ENCODE measurements around the gene ERBB4.
A peak's percentile ranks its signal among the peaks of the same experiment; 100 is the strongest.

ERBB4 gene

DNA sequence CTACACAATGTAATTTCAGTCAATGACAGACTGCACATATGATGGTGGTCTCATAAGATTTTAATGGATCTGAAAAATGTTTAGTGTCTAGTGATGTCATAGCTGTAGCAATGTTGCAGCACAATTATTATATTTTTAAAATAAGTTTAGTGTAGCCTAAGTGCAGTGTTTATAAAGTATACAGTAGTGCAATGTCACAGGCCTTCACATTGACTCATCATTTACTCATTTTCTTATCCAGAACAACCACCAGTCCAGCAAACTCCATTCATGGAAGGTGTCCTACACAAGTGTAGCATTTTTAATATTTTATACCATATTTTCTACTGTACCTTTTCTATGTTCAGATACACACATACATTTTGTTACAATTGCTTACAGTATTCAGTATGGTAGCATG is 663.1 kb downstream of the ERBB4 start:
- no peak for TF ChIP-seq JUND (IDR thresholded peaks at IDR 0.05; ENCODE audit: low read depth)
- no peak for DNase-seq (ENCODE audit: low read depth in 1 of 2, low spot score in 1 of 2)

GRCh38 chr2:211868996-211869533 is 669.5 kb downstream of the ERBB4 start:
- in situ Hi-C loops (cut with HindIII; ENCODE audit: low pct_unique_long_range_greater_than_20kb, low sequenced_read_pairs), result no loop called here
- no peak for TF ChIP-seq JUND (IDR thresholded peaks at IDR 0.05; ENCODE audit: low read depth)
- no peak for DNase-seq (ENCODE audit: low read depth in 1 of 2, low spot score in 1 of 2)

More for the DNA sequence above, 663.1 kb downstream of the ERBB4 start:
- in situ Hi-C loops (cut with HindIII; ENCODE audit: low pct_unique_long_range_greater_than_20kb, low sequenced_read_pairs), result no loop called here

DNA sequence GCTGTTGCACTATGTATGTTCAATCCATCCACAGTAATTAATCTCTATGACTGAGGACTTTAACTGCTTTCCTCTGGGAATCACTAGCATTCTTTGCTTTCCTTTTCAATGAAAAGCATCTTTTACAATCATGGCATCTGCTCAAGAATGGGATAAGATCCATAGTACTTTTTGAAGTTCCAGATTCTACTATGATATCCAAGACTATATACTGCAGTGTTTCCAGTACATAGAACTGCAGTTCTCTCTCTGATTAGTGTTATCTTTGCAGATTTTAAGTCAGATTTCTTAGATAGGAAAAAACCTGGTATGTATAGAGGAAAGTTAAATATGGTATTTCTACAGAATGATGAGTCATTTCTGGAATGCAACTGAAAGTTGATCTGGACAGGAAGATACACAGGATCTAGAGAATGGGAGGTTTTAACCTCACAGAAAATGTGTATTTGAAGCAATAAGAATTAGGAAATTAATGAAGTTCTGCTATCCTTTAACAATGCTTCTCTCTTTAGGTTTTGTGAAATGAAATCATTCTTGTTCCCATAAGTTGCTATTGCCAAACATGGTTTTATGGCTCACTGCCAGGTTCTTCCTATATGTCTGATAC is 670.7 kb downstream of the ERBB4 start:
- in situ Hi-C loops (cut with HindIII; ENCODE audit: low pct_unique_long_range_greater_than_20kb, low sequenced_read_pairs), result no loop called here
- peak in 1 of 2 experiments; percentile 12 for DNase-seq (ENCODE audit: low read depth in 1 of 2, low spot score in 1 of 2)
- no peak for TF ChIP-seq JUND (IDR thresholded peaks at IDR 0.05; ENCODE audit: low read depth)

DNA sequence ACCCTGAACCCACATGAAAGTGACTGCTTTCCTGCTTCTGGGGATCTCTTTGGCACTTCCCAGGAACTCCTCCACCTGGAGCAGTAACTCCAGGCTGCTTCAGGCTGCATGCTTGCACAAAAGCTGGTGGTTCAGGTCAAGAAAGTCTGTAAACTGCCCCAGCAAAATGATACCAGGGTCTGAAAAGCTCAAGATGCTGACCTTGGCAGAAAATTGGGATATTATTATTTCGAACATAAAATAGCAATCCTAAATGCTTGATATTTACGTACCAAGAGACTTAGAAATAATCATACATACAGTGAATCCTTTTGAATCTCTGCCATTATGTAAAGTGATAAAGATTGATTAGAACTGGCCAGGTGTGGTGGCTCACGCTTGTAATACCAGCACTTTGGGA is 674.3 kb downstream of the ERBB4 start:
- DNase-seq (ENCODE audit: low read depth in 1 of 2, low spot score in 1 of 2), result no peak
- no peak for TF ChIP-seq JUND (IDR thresholded peaks at IDR 0.05; ENCODE audit: low read depth)
- in situ Hi-C loops (cut with HindIII; ENCODE audit: low pct_unique_long_range_greater_than_20kb, low sequenced_read_pairs), result no loop called here

DNA sequence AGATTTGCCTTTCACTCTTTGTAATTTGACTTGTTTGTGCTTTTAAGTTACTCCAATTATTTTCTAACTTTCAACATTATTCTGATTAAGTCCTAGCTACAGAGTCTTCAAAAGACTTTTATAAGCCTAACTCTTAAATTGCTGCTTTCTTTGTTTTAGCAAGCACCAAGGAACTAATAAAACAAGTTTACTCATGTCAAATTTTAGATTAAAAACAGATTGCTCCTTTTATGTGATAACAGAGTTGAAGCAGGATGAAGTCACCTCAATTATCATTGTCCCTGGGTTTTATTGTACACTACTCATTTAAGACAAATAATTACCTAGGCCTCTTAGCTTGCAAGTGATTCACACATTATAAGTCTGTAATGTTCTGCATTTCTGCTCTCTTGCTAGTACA is 678.4 kb downstream of the ERBB4 start:
- DNase-seq (ENCODE audit: low read depth in 1 of 2, low spot score in 1 of 2), result no peak
- in situ Hi-C loops (cut with HindIII; ENCODE audit: low pct_unique_long_range_greater_than_20kb, low sequenced_read_pairs), result no loop called here
- TF ChIP-seq JUND (IDR thresholded peaks at IDR 0.05; ENCODE audit: low read depth), result no peak

- TF ChIP-seq JUND (IDR thresholded peaks at IDR 0.05; ENCODE audit: low read depth), result no peak
- in situ Hi-C loops (cut with HindIII; ENCODE audit: low pct_unique_long_range_greater_than_20kb, low sequenced_read_pairs), result no loop called here
- no peak for DNase-seq (ENCODE audit: low read depth in 1 of 2, low spot score in 1 of 2)
Observed at GRCh38 chr2:211854832-211855231, 683.8 kb downstream of the ERBB4 start.

DNA sequence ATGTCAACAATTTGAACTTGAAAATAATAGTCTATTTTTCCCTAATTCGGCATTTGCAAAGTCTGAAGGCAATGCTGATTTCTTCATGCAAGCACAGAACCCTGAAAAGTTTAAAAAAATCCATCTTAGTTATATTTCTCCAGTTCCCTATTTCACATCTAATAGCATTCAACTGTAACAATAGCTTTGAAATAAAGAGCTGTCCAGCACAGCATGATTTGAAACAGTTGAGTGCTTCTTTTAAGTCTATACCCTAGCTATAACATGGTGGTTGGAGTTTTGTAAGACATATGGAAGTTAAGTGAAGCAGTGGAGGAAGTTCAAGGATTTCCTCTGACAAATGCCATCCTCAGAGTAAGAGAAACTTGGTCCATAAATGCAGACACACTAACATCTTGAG is 691.9 kb downstream of the ERBB4 start:
- DNase-seq (ENCODE audit: low read depth in 1 of 2, low spot score in 1 of 2), result no peak
- in situ Hi-C loops (cut with HindIII; ENCODE audit: low pct_unique_long_range_greater_than_20kb, low sequenced_read_pairs), result no loop called here

GRCh38 chr2:211846036-211846400 is 692.6 kb downstream of the ERBB4 start:
- in situ Hi-C loops (cut with HindIII; ENCODE audit: low pct_unique_long_range_greater_than_20kb, low sequenced_read_pairs), result no loop called here
- TF ChIP-seq JUND (IDR thresholded peaks at IDR 0.05; ENCODE audit: low read depth), result no peak
- no peak for DNase-seq (ENCODE audit: low read depth in 1 of 2, low spot score in 1 of 2)

More for the DNA sequence above, 691.9 kb downstream of the ERBB4 start:
- TF ChIP-seq JUND (IDR thresholded peaks at IDR 0.05; ENCODE audit: low read depth), result no peak

- in situ Hi-C loops (cut with HindIII; ENCODE audit: low pct_unique_long_range_greater_than_20kb, low sequenced_read_pairs), result no loop called here
- no peak for DNase-seq (ENCODE audit: low read depth in 1 of 2, low spot score in 1 of 2)
- TF ChIP-seq JUND (IDR thresholded peaks at IDR 0.05; ENCODE audit: low read depth), result no peak
Observed at GRCh38 chr2:211845338-211846035, 693.1 kb downstream of the ERBB4 start.

GRCh38 chr2:211837706-211838105 is 700.9 kb downstream of the ERBB4 start:
- in situ Hi-C loops (cut with HindIII; ENCODE audit: low pct_unique_long_range_greater_than_20kb, low sequenced_read_pairs), result no loop called here
- no peak for TF ChIP-seq JUND (IDR thresholded peaks at IDR 0.05; ENCODE audit: low read depth)
- no peak for DNase-seq (ENCODE audit: low read depth in 1 of 2, low spot score in 1 of 2)

GRCh38 chr2:211837206-211837605 is 701.4 kb downstream of the ERBB4 start:
- DNase-seq (ENCODE audit: low read depth in 1 of 2, low spot score in 1 of 2), result no peak
- in situ Hi-C loops (cut with HindIII; ENCODE audit: low pct_unique_long_range_greater_than_20kb, low sequenced_read_pairs), result no loop called here
- TF ChIP-seq JUND (IDR thresholded peaks at IDR 0.05; ENCODE audit: low read depth), result no peak

GRCh38 chr2:211836409-211836808 is 702.2 kb downstream of the ERBB4 start:
- DNase-seq (ENCODE audit: low read depth in 1 of 2, low spot score in 1 of 2), result peak in 1 of 2 experiments; percentile 60
- in situ Hi-C loops (cut with HindIII; ENCODE audit: low pct_unique_long_range_greater_than_20kb, low sequenced_read_pairs), result no loop called here
- no peak for TF ChIP-seq JUND (IDR thresholded peaks at IDR 0.05; ENCODE audit: low read depth)

DNA sequence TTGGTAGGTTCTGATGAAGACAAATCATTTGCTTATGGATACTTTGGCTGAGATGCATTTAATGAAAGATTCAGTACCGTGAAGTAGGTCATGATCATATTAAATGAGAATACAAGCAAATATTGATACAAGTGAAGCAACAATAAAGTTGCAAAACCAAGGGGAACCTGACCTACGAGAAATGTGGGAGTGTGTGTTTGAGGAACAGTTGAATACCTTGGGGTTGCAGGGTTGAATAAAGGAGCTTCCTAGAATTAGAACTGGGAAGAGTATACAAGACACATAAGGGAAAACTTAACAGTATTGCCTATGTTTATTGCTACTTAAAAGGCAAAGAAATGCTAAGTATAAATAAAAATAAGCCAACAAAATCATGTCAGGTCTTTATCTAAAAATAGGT is 702.9 kb downstream of the ERBB4 start:
- peak; percentile 33; the same call in 1 of the 2 replicates for TF ChIP-seq JUND (IDR thresholded peaks at IDR 0.05; ENCODE audit: low read depth)
- DNase-seq (ENCODE audit: low read depth in 1 of 2, low spot score in 1 of 2), result peak in 1 of 2 experiments; percentile 91
- in situ Hi-C loops (cut with HindIII; ENCODE audit: low pct_unique_long_range_greater_than_20kb, low sequenced_read_pairs), result no loop called here
